Ectodermal cell (in vitro differentiated cells): ENCODE results near the gene HAUS7.

Experiments
- H3K27ac ChIP-seq: 2 replicates; pipeline ENCODE4 v1.7.0; 2013; ENCODE audit warnings: mild to moderate bottlenecking, low read depth, low read length; ENCODE audit not compliant: insufficient read depth, poor library complexity, severe bottlenecking
- H3K27me3 ChIP-seq: 2 replicates; pipeline ENCODE4 v1.7.0; 2013; ENCODE audit warnings: mild to moderate bottlenecking, low read length; ENCODE audit not compliant: insufficient read depth, control insufficient read depth, poor library complexity, severe bottlenecking
- H3K36me3 ChIP-seq: one replicate; pipeline ENCODE4 v1.7.0; 2013; ENCODE audit warnings: low read length; ENCODE audit not compliant: control insufficient read depth, insufficient read depth
- H3K4me1 ChIP-seq: one replicate; pipeline ENCODE4 v1.7.0; 2013; ENCODE audit warnings: low read length; ENCODE audit not compliant: control insufficient read depth, insufficient read depth
- H3K4me3 ChIP-seq: 2 replicates; pipeline ENCODE4 v1.7.0; 2013; ENCODE audit warnings: low read depth, low read length, control low read depth; ENCODE audit not compliant: insufficient read depth
- H3K9me3 ChIP-seq: 2 replicates; pipeline ENCODE4 v1.7.0; 2013; ENCODE audit warnings: mild to moderate bottlenecking, low read length, moderate library complexity; ENCODE audit not compliant: control insufficient read depth
- WGBS, 2 experiments: methylation state at CpG; one replicate each; pipeline ENCODE4 v1.1.7; 2013; ENCODE audit warnings: missing lambda C conversion rate in 2 of 2; 5-methylcytosine and 5-hydroxymethylcytosine counted together

HAUS7 gene

GRCh38 chrX:153411988-153412574 lies 58.3 kb downstream of the HAUS7 start:
- H3K4me3 ChIP-seq, result no peak overlapping the region
- WGBS, 2 experiments, result 77 to 79% methylated on average over 17 of the region's 17 CpGs

GRCh38 chrX:153411255-153411987 lies 59.0 kb downstream of the HAUS7 start, which contains the start of gene ZFP92:
Gene ZFP92, plus strand, starts transcription at chrX:153411472. Its CDS starts 6,851 bp downstream, at chrX:153418323.
- peaks cover 23% of the 10 kb centered on the region for H3K27me3 ChIP-seq
- 6 to 7% methylated on average over 75 of the region's 75 CpGs for WGBS, 2 experiments
- H3K4me3 ChIP-seq, result peak within 1 kb of the TSS; percentile 22

More at GRCh38 chrX:153411988-153412574, 58.3 kb downstream of the HAUS7 start:
- H3K36me3 ChIP-seq, result no peaks in the 10 kb centered on the region
- H3K27me3 ChIP-seq, result peaks cover 23% of the 10 kb centered on the region
- no peaks in the 10 kb centered on the region for H3K4me1 ChIP-seq
- no peak overlapping the region for H3K27ac ChIP-seq
- H3K9me3 ChIP-seq, result no peaks in the 10 kb centered on the region

DNA sequence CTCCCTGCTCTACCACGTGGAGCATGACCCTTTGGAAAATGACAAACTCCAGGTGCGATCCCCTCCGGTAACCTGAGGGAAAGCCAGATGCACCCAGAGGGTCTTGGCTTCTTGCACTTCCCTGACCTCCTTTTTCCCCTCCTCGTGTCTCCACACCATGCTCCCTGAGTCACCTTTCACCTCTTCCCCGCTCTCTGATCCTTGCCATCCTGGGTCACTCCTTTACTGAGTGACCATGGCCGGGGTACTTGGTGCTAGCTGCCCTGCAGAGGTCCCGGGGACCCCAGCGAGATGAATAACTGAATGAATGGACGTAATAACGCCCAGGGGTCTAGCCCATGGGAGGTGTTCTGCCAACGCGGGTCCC lies 59.5 kb downstream of the HAUS7 start:
- Histone ChIP-seq H3K4me3 (peak overlapping the region; percentile 22), H3K36me3 (no peaks in the 10 kb centered on the region), H3K4me1 (no peaks in the 10 kb centered on the region), H3K9me3 (no peaks in the 10 kb centered on the region), H3K27ac (no peak overlapping the region), H3K27me3 (peaks cover 23% of the 10 kb centered on the region)
- 39 to 42% methylated on average over 12 of the region's 12 CpGs for WGBS, 2 experiments

More at GRCh38 chrX:153411255-153411987, 59.0 kb downstream of the HAUS7 start, which contains the start of gene ZFP92:
- no peak within 1 kb of the TSS for H3K27ac ChIP-seq
- no peaks in the 10 kb centered on the region for H3K9me3 ChIP-seq
- H3K4me1 ChIP-seq, result no peaks in the 10 kb centered on the region
- no peaks in the 10 kb centered on the region for H3K36me3 ChIP-seq

- no peak overlapping the region for H3K4me3 ChIP-seq
- H3K27me3 ChIP-seq, result peaks cover 23% of the 10 kb centered on the region
- 81 to 84% methylated on average over 15 of the region's 15 CpGs for WGBS, 2 experiments
- no peak overlapping the region for H3K27ac ChIP-seq
- H3K9me3 ChIP-seq, result no peaks in the 10 kb centered on the region
- H3K36me3 ChIP-seq, result no peaks in the 10 kb centered on the region
- no peaks in the 10 kb centered on the region for H3K4me1 ChIP-seq
Observed at GRCh38 chrX:153410373-153410772, 60.0 kb downstream of the HAUS7 start.

DNA sequence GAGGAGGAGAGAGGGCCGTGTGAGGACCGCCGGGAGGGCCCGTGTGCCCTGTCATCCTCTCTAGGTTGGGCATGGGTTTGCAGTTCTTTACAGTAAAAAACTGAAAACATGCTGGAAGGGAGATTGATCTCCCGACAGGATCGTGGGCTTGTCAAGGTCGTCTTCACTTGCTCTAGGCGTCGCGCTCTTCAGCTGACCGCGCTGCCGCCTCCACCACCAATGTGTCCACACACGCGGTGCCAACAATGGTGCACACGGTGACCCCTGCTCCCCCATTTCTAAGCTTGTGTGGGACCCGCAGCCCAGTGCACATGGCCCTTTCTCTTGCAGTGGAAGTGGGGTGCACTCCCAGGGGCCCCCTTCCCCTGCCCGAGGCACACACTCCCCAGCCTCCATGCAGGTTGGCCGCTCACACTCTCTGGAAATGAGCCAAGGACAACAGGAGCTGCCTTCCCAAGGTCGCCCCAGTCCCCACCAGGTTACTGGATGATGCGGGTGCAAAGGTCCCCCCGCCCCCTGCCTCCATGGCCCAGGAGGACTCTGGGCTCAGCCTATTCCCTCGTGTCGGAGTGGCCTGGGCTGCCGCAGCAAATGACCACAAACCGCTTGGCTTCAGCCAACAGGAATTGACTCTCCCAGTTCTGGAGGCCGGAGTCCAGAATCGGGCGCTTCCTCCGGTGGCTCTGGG lies 60.8 kb downstream of the HAUS7 start:
- no peak overlapping the region for H3K4me3 ChIP-seq
- no peaks in the 10 kb centered on the region for H3K9me3 ChIP-seq
- WGBS, 2 experiments, result 93 to 96% methylated on average over 30 of the region's 30 CpGs
- H3K4me1 ChIP-seq, result no peaks in the 10 kb centered on the region
- H3K27ac ChIP-seq, result no peak overlapping the region
- H3K36me3 ChIP-seq, result no peaks in the 10 kb centered on the region
- peaks cover 23% of the 10 kb centered on the region for H3K27me3 ChIP-seq

DNA sequence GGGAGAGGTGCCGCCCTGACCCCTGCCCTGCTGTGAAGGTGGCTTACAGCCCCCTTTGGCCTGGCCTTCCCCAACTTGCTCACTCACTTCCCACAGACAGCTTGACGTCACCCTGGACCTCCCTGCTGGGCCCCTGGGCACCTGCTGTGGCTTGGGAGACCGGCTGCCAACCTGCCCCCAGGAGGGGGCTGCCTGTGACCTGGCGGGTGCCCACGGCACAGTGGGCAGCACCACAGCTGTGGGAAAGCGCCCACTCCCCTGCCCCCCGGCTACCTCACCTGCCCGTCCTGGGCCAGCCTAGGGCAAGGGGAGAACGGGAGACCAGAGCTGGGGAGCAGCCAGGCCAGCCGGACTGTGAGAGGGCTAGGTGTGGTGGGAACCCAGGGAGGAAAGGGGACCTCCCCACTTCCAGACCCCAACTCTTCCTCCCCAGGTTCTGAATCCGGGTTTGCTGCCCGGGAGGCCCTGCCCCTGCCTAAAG lies 61.5 kb downstream of the HAUS7 start:
- 87% methylated on average over 9 to 12 of the region's 12 CpGs for WGBS, 2 experiments
- Histone ChIP-seq H3K36me3 (no peaks in the 10 kb centered on the region), H3K27me3 (peaks cover 23% of the 10 kb centered on the region)

DNA sequence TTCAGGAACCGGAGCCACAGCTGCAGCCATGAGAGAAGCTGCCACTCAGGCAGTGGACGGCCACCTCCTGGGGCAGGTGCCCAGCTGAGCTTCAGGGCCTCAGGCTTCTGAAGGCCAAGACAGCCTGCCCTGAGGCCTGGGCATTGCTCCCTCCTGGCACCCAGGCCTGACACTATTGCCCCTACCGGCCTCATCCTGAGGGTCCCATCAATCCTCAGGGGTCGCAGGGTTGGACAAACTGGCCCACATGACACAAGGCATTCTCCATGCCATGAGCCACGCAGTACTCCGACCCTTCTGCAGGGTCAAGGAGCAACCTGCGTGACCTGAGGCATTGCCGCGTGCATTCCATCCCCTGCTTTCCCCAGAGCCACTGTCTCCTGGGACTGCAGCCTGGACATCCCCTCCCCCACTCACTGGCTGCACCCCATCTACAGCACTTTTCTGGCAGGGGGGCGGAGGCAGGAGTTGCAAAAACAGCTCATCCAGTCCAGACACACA lies 62.1 kb downstream of the HAUS7 start:
- H3K27me3 ChIP-seq, result peaks cover 23% of the 10 kb centered on the region
- H3K4me3 ChIP-seq, result no peak overlapping the region
- no peaks in the 10 kb centered on the region for H3K36me3 ChIP-seq
- 87 to 90% methylated on average over 10 of the region's 10 CpGs for WGBS, 2 experiments
- no peak overlapping the region for H3K27ac ChIP-seq
- no peaks in the 10 kb centered on the region for H3K4me1 ChIP-seq
- H3K9me3 ChIP-seq, result no peaks in the 10 kb centered on the region

More for the DNA sequence above, 61.5 kb downstream of the HAUS7 start:
- Histone ChIP-seq H3K27ac (no peak overlapping the region), H3K4me3 (no peak overlapping the region), H3K9me3 (no peaks in the 10 kb centered on the region), H3K4me1 (no peaks in the 10 kb centered on the region)

DNA sequence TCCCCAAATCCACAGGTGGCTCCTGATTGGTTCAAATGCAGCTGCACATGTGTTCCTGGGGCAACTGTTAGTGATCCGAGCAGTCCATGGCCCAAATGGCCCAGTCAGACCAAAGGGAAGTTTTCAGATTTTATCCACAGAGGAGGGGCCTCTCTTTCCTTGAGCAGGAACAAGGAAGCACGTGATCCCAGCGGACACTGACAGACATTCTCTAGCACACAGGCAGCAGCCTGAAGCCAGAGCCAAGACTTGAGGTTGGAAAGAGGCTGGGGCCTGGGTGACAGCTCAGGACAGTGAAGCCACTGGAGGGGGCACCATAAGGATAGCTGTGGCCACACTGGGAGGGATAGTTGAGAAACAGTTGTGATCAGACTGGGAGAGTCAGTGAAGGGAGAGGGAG lies 62.6 kb downstream of the HAUS7 start:
- Histone ChIP-seq H3K9me3 (no peaks in the 10 kb centered on the region), H3K36me3 (no peaks in the 10 kb centered on the region), H3K27me3 (peaks cover 23% of the 10 kb centered on the region), H3K4me3 (no peak overlapping the region), H3K27ac (no peak overlapping the region), H3K4me1 (no peaks in the 10 kb centered on the region)
- 88 to 90% methylated on average over 1 to 3 of the region's 3 CpGs for WGBS, 2 experiments

- H3K27me3 ChIP-seq, result peaks cover 18% of the 10 kb centered on the region
Observed at GRCh38 chrX:153406903-153407302, 63.5 kb downstream of the HAUS7 start.

DNA sequence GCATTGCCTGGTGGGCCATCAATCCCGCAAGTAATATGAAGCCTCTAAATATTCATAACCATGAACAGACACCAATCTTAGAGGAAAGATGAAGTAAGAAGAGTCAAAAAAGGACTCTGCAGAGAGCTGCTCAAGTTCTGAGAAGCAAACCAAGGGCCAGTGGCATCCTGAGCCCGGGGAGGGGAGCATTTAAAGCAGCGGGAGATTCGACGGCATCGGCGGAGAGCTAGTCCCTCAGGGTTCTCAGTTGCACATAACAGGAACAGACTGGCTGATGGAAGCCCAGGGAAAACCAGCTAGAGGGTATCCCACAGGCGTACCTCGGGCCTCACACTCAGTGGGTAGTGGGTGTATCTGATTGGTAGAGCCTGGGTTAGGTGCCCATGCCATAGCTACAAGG lies 64.4 kb downstream of the HAUS7 start:
- 90 to 92% methylated on average over 8 to 9 of the region's 9 CpGs for WGBS, 2 experiments
- no peaks in the 10 kb centered on the region for H3K9me3 ChIP-seq
- no peak overlapping the region for H3K4me3 ChIP-seq
- H3K36me3 ChIP-seq, result no peaks in the 10 kb centered on the region
- peaks cover 9% of the 10 kb centered on the region for H3K27me3 ChIP-seq
- H3K4me1 ChIP-seq, result no peaks in the 10 kb centered on the region
- no peak overlapping the region for H3K27ac ChIP-seq

More at GRCh38 chrX:153406903-153407302, 63.5 kb downstream of the HAUS7 start:
- WGBS, 2 experiments, result 93 to 98% methylated on average over 7 of the region's 7 CpGs
- Histone ChIP-seq H3K9me3 (no peaks in the 10 kb centered on the region), H3K4me1 (no peaks in the 10 kb centered on the region), H3K4me3 (no peak overlapping the region), H3K27ac (no peak overlapping the region), H3K36me3 (no peaks in the 10 kb centered on the region)
